HepG2 (cell line): ENCODE data around the gene KAZN. TPM values are rescaled to one million over a fixed set of nuclear protein-coding genes. Genes with fewer than 3 reads are reported as not detected.

ENCODE experiments used
- ADNP ChIP-seq: sonication (generic); formaldehyde crosslinking; IDR thresholded peaks from 2 replicates; pipeline ENCODE4 v1.4.0; 2020; ENCODE audit warnings: missing genetic modification reagents
- CSRNP2 ChIP-seq: sonication (generic); formaldehyde crosslinking; conservative IDR thresholded peaks from 2 replicates; pipeline ENCODE4 v1.8.0; 2022; ENCODE audit warnings: low read depth, missing genetic modification reagents
- DMTF1 ChIP-seq: sonication (generic); formaldehyde crosslinking; IDR thresholded peaks from 2 replicates; pipeline ENCODE4 v1.4.0; 2020; ENCODE audit warnings: mild to moderate bottlenecking, missing genetic modification reagents
- EEA1 ChIP-seq: sonication (generic); formaldehyde crosslinking; IDR thresholded peaks from 2 replicates; pipeline ENCODE4 v1.5.1; 2020; ENCODE audit warnings: mild to moderate bottlenecking, missing genetic modification reagents, borderline replicate concordance
- FOXK2 ChIP-seq: fragments of 450-650 bp; IDR thresholded peaks from 2 replicates; pipeline ENCODE4 v1.6.1; 2016
- GZF1 ChIP-seq: sonication (generic); formaldehyde crosslinking; IDR thresholded peaks from 2 replicates; pipeline ENCODE4 v1.5.1; 2020; ENCODE audit warnings: mild to moderate bottlenecking, missing genetic modification reagents
- HNRNPUL1 ChIP-seq: fragments of 200-400 bp; formaldehyde crosslinking; IDR thresholded peaks from 2 replicates; pipeline ENCODE4 v1.6.1; 2017; ENCODE audit warnings: low read depth, mild to moderate bottlenecking, low read length, moderate library complexity
- KLF15 ChIP-seq: sonication (generic); formaldehyde crosslinking; IDR thresholded peaks from 2 replicates; pipeline ENCODE4 v1.8.1; 2023; ENCODE audit warnings: borderline replicate concordance, mild to moderate bottlenecking, inconsistent platforms, missing genetic modification reagents, mixed read lengths
- MIXL1 ChIP-seq: IDR thresholded peaks from 2 replicates; pipeline ENCODE4 v1.6.1; 2016
- NBN ChIP-seq: fragments of 450-650 bp; conservative IDR thresholded peaks from 2 replicates; pipeline ENCODE4 v1.6.1; 2017
- RBM22 ChIP-seq: fragments of 200-400 bp; formaldehyde crosslinking; optimal IDR thresholded peaks from 2 replicates; pipeline ENCODE3; 2017; ENCODE audit warnings: mild to moderate bottlenecking, low read length, moderate library complexity
- RORA ChIP-seq: sonication (generic); formaldehyde crosslinking; IDR thresholded peaks from 2 replicates; pipeline ENCODE4 v1.5.0; 2020; ENCODE audit warnings: mild to moderate bottlenecking, missing genetic modification reagents, moderate library complexity
- SATB2 ChIP-seq: sonication (generic); formaldehyde crosslinking; IDR thresholded peaks from 2 replicates; pipeline ENCODE4 v1.5.0; 2020; ENCODE audit warnings: missing genetic modification reagents
- SIN3A ChIP-seq: IDR thresholded peaks from 2 replicates; pipeline ENCODE4 v1.6.1; 2011; ENCODE audit warnings: low read depth, mild to moderate bottlenecking, control low read depth, low read length, borderline replicate concordance
- SMAD3 ChIP-seq: sonication (generic); formaldehyde crosslinking; IDR thresholded peaks from 2 replicates; pipeline ENCODE4 v1.4.0; 2020; ENCODE audit warnings: missing genetic modification reagents
- SYNCRIP ChIP-seq: fragments of 200-400 bp; formaldehyde crosslinking; IDR thresholded peaks from 2 replicates; pipeline ENCODE4 v1.6.1; 2018; ENCODE audit warnings: mild to moderate bottlenecking, low read depth, low read length; ENCODE audit not compliant: insufficient read depth
- TOE1 ChIP-seq: sonication (generic); formaldehyde crosslinking; IDR thresholded peaks from 2 replicates; pipeline ENCODE4 v1.4.0; 2020; ENCODE audit warnings: mild to moderate bottlenecking, missing genetic modification reagents
- TRIM24 ChIP-seq: sonication (generic); formaldehyde crosslinking; IDR thresholded peaks from 2 replicates; pipeline ENCODE4 v1.8.0; 2022; ENCODE audit warnings: mild to moderate bottlenecking, missing genetic modification reagents
- ZFP36 ChIP-seq: fragments of 150-350 bp; IDR thresholded peaks from 2 replicates; pipeline ENCODE4 v1.6.1; 2018; ENCODE audit warnings: borderline replicate concordance, low read length, low read depth; ENCODE audit not compliant: partially characterized antibody
- ZFX ChIP-seq: sonication (generic); formaldehyde crosslinking; IDR thresholded peaks from 2 replicates; pipeline ENCODE4 v1.4.0; 2020; ENCODE audit warnings: mild to moderate bottlenecking, low read depth, missing genetic modification reagents, moderate library complexity
- ZIK1 ChIP-seq: sonication (generic); formaldehyde crosslinking; IDR thresholded peaks from 2 replicates; pipeline ENCODE4 v1.5.0; 2020; ENCODE audit warnings: mild to moderate bottlenecking, low read depth, missing genetic modification reagents, borderline replicate concordance
- ZNF10 ChIP-seq: sonication (generic); formaldehyde crosslinking; IDR thresholded peaks from 2 replicates; pipeline ENCODE4 v1.4.0; 2020; ENCODE audit warnings: mild to moderate bottlenecking, low read depth, missing genetic modification reagents, borderline replicate concordance
- ZNF337 ChIP-seq: sonication (generic); formaldehyde crosslinking; IDR thresholded peaks from 2 replicates; pipeline ENCODE4 v1.5.1; 2020; ENCODE audit warnings: missing genetic modification reagents, low read depth, mild to moderate bottlenecking, borderline replicate concordance
- ZNF569 ChIP-seq: sonication (generic); formaldehyde crosslinking; IDR thresholded peaks from 2 replicates; pipeline ENCODE4 v1.5.0; 2020; ENCODE audit warnings: mild to moderate bottlenecking, missing genetic modification reagents, moderate library complexity, borderline replicate concordance
- ZNF607 ChIP-seq: sonication (generic); formaldehyde crosslinking; IDR thresholded peaks from 2 replicates; pipeline ENCODE4 v1.5.1; 2020; ENCODE audit warnings: missing genetic modification reagents, mild to moderate bottlenecking, borderline replicate concordance
- ZNF704 ChIP-seq: sonication (generic); formaldehyde crosslinking; IDR thresholded peaks from 2 replicates; pipeline ENCODE4 v1.8.1; 2023; ENCODE audit warnings: mild to moderate bottlenecking, inconsistent platforms, moderate library complexity, missing genetic modification reagents, borderline replicate concordance
- ZSCAN29 ChIP-seq: sonication (generic); formaldehyde crosslinking; conservative IDR thresholded peaks from 2 replicates; pipeline ENCODE4 v1.4.0; 2020; ENCODE audit warnings: mild to moderate bottlenecking, missing genetic modification reagents
- polyA plus RNA-seq, 8 experiments: library from polyadenylated mRNA; depleted of rRNA in 3 of 8; stranded (reverse) in 7 of 8; unstranded in 1 of 8; fragments of >200 nt; fragmentation: Illumina TruSeq in 4 of 8; extraction: Trizol in 4 of 8; gene quantifications; 2 replicates each; pipeline versions ENCODE4 v1.2.1 to v1.2.3, GENCODE V29; 2011 to 2016; ENCODE audit warnings: low read depth in 4 of 8, missing spikeins in 1 of 8, mixed read lengths in 1 of 8; ENCODE audit not compliant: insufficient read depth in 1 of 8
- total RNA-seq, 5 experiments: library from RNA; depleted of rRNA; stranded (reverse); fragments of >200 nt; fragmentation: Illumina TruSeq; extraction: Trizol; gene quantifications; 2 replicates each; pipeline ENCODE4 v1.2.3, GENCODE V29; 2016; ENCODE audit warnings: low read depth in 1 of 5

KAZN gene
- total and polyA plus RNA-seq, 2 of the 13 experiments (the other 11 are each of a cell fraction or from before 2014, with no cell fraction given): 10.4 to 13.5 TPM

DNA sequence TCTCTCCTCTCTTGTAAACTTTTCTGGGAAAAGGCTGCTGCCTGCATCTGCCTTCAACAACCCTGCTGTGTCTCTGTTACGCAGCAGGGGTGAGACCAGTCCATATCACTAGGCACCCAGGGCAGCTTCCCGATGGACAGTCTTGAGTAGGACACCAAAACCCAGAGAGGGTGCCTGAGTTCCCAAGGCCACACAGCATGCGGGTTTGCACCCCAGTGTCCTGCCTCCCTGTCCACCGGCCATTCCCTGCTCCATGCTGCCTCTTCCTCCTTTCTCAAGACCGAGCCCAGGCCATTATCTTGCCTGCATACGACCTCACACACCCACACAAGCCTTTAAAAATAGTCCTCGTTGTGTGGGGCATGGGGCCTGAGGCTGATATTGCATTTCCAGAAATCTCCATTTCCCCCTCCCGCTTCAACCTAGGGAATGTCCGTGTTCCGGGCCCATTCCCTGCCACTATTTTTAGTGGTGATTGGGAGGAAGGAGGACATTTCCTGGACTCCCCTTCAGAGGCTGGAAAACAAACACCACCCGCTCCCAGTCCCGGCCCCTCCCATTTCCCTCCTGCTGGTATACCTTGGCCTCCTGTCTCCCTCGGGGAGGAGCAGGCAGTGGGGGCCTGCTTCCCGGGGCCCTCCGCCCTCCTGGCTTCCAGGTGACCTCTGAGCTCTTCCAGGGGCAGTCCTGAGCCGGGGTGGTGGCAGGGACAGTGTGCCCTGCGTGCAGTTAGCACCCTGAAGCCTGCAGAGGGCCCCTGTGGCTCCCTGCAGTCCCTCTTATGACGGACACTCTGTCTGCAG lies 422.7 kb downstream of the KAZN start (continued):
- TF ChIP-seq ZFP36 (no peak), SIN3A (no peak), SYNCRIP (no peak), TRIM24 (no peak), KLF15 (CRISPR knock-in tag) (no peak), RORA (no peak), HNRNPUL1 (no peak), ZNF704 (CRISPR knock-in tag) (no peak), ZNF10 (no peak), TOE1 (CRISPR knock-in tag) (no peak), SATB2 (CRISPR knock-in tag) (no peak), NBN (no peak), ZSCAN29 (CRISPR knock-in tag) (peak; percentile 72; the same call in 1 of the 2 replicates), ZNF569 (CRISPR knock-in tag) (no peak), ZIK1 (CRISPR knock-in tag) (no peak), FOXK2 (no peak), RBM22 (no peak), ZNF337 (CRISPR knock-in tag) (no peak), ZNF607 (CRISPR knock-in tag) (no peak), EEA1 (no peak), DMTF1 (no peak), ZFX (CRISPR knock-in tag) (peak; percentile 73), MIXL1 (CRISPR knock-in tag) (0 out of 2 replicates have a peak, but pooled peaks have one; percentile 32), ADNP (0 out of 2 replicates have a peak, but pooled peaks have one; percentile 20), GZF1 (no peak), SMAD3 (CRISPR knock-in tag) (no peak), CSRNP2 (CRISPR knock-in tag) (no peak)
